ENCODE measurements around the gene GPR22.

The GPR22 gene

GRCh38 chr7:107505997-107506673 is 36.3 kb downstream of the GPR22 start:
- no peak for TF ChIP-seq CTCF (IDR thresholded peaks at IDR 0.05; ENCODE audit: insufficient read depth, low read length, missing control alignments)
- ChIA-PET POLR2A (no interaction called here), CTCF (interaction anchor here (1.2 kb wide), 1 partner anchor 12 kb away, joined by 3 read pairs; no protein-coding TSS in a partner anchor)
- no peak for DNase-seq (ENCODE audit: low read depth, low spot score)
- H3K4me3 ChIP-seq (ENCODE audit: low read depth, low read length): no peak overlapping the region

GRCh38 chr7:107506674-107507339 is 37.0 kb downstream of the GPR22 start:
- H3K4me3 ChIP-seq (ENCODE audit: low read depth, low read length): no peak overlapping the region
- POLR2A ChIA-PET: no interaction called here
- CTCF ChIA-PET: interaction anchor here (1.2 kb wide), 1 partner anchor 13 kb away, joined by 3 read pairs; no protein-coding TSS in a partner anchor
- TF ChIP-seq CTCF (IDR thresholded peaks at IDR 0.05; ENCODE audit: insufficient read depth, low read length, missing control alignments): no peak
- no peak for DNase-seq (ENCODE audit: low read depth, low spot score)

Measured in AG04449 (cell line).